NOMO-1 treated with DMSO at 0.1 percent for 48 hours (cell line): ENCODE data around the gene RABGAP1.

Source experiments
- DNase-seq: peaks from one replicate; lab custom pipeline; 2025; ENCODE audit not compliant: unreplicated experiment; lab: John Stamatoyannopoulos, UW

RABGAP1 gene

DNA sequence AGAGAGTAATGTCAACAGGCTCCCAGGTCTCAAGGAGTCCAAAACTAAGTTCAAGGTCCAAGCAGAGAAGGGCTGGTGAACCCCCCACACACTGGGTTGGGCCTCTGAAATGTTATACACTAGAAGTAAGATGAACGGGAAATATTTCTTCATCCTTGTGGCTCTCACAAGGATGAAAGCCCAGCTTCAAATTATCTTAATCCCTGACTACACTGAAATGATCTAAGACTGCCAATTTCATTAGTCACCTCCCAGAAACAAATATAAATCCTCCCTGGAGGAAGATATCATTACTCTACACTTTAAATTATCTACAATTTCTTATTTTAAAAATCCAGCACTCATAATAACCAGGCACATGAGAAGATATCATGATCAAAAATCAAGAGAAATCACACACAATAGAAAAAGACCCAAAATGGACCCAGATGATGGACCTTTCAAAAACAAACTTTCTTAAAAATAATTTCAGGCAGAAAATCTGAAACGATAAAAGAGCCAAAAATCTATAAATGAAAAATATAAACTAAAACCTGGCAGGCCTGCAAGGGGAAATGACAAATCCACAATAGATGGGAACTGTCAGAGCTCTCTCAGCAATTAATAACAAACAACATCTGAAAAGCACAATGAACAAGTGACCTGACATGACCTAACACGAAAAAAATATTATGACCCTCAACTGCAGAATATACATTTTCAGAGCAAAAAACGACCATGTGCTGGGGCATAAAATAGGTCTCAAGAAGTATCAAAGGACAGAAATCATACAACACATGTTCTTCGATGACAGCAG, 210.1 kb downstream of the RABGAP1 start:
- DNase-seq: no peak
